ENCODE data around the gene NTHL1.

- TF ChIP-seq POLR2AphosphoS5 (IDR thresholded peaks at IDR 0.05) = no peak
- TF ChIP-seq POLR2A (IDR thresholded peaks at IDR 0.05) = no peak
- TF ChIP-seq CTCF (IDR thresholded peaks at IDR 0.05 in 8 of 11, conservative IDR thresholded peaks at IDR 0.05 in 3 of 11) = no peak
These were observed 21.7 kb downstream of the NTHL1 start for GRCh38 chr16:2025878-2026460.

All from spleen (tissue), 7 donors.